SK-N-SH (cell line): ENCODE results near the gene CASZ1.

Experiments used
- ELF1 ChIP-seq: IDR thresholded peaks from 2 replicates; pipeline ENCODE4 v1.4.0; 2012
- EZH2phosphoT487 ChIP-seq: fragments of 200-600 bp; sonication (generic); IDR thresholded peaks from 2 replicates; pipeline ENCODE4 v1.6.1; 2017; ENCODE audit warnings: low read depth, mixed run types, mild to moderate bottlenecking, antibody characterized with exemption, moderate library complexity, borderline replicate concordance
- FOXJ3 ChIP-seq: sonication (generic); formaldehyde crosslinking; IDR thresholded peaks from 2 replicates; pipeline ENCODE4 v1.5.1; 2020; ENCODE audit warnings: mild to moderate bottlenecking, missing genetic modification reagents
- GABPA ChIP-seq: IDR thresholded peaks from 2 replicates; pipeline ENCODE4 v1.4.0; 2012; ENCODE audit warnings: low read depth, mild to moderate bottlenecking
- GATA2 ChIP-seq: sonication (generic); formaldehyde crosslinking; IDR thresholded peaks from 2 replicates; pipeline ENCODE4 v1.5.0; 2020; ENCODE audit warnings: mild to moderate bottlenecking, missing genetic modification reagents
- JUND ChIP-seq: IDR thresholded peaks from 2 replicates; pipeline ENCODE4 v1.4.0; 2012
- MEF2A ChIP-seq: IDR thresholded peaks from 2 replicates; pipeline ENCODE4 v1.4.0; 2012; ENCODE audit warnings: low read depth, borderline replicate concordance
- RAD21 ChIP-seq: IDR thresholded peaks from 2 replicates; pipeline ENCODE4 v1.6.1; 2012; ENCODE audit warnings: mild to moderate bottlenecking, low read length
- RCOR1 ChIP-seq: fragments of 150-350 bp; IDR thresholded peaks from 2 replicates; pipeline ENCODE4 v1.6.1; 2017; ENCODE audit warnings: antibody characterized with exemption, low read length
- RFX5 ChIP-seq: IDR thresholded peaks from 2 replicates; pipeline ENCODE4 v1.6.1; 2012; ENCODE audit warnings: mild to moderate bottlenecking, improper control_type of control experiment, low read length
- TAF1 ChIP-seq: IDR thresholded peaks from 2 replicates; pipeline ENCODE4 v1.6.1; 2012; ENCODE audit warnings: low read depth, mild to moderate bottlenecking, low read length, moderate library complexity, borderline replicate concordance
- TF ChIP-seq, protein P1 (sequence below): fragments of 200-600 bp; sonication (generic); IDR thresholded peaks from 2 replicates; pipeline ENCODE4 v1.6.1; 2017; ENCODE audit warnings: antibody characterized with exemption, mild to moderate bottlenecking, moderate library complexity
- TF ChIP-seq, protein P2 (sequence below): IDR thresholded peaks from 2 replicates; pipeline ENCODE4 v1.4.0; 2012; ENCODE audit warnings: low read depth

DNA sequence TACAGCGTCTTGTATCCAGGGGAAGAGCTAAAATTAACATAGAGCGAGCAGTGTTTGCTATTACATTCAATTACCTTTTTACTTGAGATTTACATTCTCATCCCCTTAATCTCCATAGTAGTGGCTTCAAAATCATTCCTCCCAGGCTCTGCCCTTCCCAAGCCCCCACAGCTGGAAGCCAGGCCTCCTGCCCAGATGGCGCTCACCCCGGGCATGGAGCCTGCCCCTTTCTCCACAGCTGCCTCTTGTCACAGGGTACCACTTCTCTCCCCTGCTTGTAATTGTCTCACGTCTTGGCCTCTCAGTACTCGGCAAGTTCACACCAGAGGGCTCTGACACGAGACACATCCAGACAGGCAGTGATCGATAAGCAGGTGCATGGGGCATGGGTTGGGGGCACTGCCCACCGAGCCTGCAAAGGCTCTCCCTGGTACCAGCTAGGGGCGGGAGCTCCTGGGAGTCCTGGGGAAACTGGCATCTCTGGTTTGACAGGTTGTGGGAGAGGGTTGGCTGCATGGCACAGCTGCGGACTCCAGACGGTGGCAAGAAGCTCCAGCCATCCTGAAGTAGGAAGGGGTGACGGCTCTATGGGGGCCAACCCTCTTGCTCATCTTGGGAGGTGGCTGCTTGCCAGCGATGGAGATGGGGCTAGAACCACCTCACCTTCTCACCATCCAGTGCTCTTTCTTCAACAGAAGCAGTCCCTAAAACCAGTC, 20.1 kb downstream of the CASZ1 start:
- TF ChIP-seq GATA2 (CRISPR knock-in tag) (no peak), FOXJ3 (CRISPR knock-in tag) (no peak), RAD21 (no peak), MEF2A (no peak), RCOR1 (no peak), TAF1 (no peak), GABPA (no peak), ELF1 (no peak), JUND (no peak), EZH2phosphoT487 (no peak), RFX5 (no peak)
- TF ChIP-seq, protein P1, sequence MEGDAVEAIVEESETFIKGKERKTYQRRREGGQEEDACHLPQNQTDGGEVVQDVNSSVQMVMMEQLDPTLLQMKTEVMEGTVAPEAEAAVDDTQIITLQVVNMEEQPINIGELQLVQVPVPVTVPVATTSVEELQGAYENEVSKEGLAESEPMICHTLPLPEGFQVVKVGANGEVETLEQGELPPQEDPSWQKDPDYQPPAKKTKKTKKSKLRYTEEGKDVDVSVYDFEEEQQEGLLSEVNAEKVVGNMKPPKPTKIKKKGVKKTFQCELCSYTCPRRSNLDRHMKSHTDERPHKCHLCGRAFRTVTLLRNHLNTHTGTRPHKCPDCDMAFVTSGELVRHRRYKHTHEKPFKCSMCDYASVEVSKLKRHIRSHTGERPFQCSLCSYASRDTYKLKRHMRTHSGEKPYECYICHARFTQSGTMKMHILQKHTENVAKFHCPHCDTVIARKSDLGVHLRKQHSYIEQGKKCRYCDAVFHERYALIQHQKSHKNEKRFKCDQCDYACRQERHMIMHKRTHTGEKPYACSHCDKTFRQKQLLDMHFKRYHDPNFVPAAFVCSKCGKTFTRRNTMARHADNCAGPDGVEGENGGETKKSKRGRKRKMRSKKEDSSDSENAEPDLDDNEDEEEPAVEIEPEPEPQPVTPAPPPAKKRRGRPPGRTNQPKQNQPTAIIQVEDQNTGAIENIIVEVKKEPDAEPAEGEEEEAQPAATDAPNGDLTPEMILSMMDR: no peak
- TF ChIP-seq, protein P2, sequence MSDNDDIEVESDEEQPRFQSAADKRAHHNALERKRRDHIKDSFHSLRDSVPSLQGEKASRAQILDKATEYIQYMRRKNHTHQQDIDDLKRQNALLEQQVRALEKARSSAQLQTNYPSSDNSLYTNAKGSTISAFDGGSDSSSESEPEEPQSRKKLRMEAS: no peak
